IMR-90 (cell line): ENCODE data around the gene BOD1L1. TPM values are rescaled to one million over a fixed set of nuclear protein-coding genes. Genes with fewer than 3 reads are reported as not detected.

Source experiments
- ATAC-seq: fragments of 200-7000 bp; cut with Tn5 transposase; 2 replicates; pipeline ENCODE4 v1.9.1; 2020; ENCODE audit warnings: low read depth, mild to moderate bottlenecking, moderate library complexity
- BruUV-seq: library from RNA; stranded (reverse); fragments of 400-500 nt; replicated peaks from 2 replicates; lab custom pipeline; 2021; lab: Mats Ljungman, UMichigan
- CTCF ChIA-PET: fragments of 300-600 bp; formaldehyde crosslinking; extraction: SDS; loops from one replicate; lab custom pipeline; 2021; ENCODE audit warnings: antibody characterized with exemption; lab: Yijun Ruan, JAX
- POLR2A ChIA-PET: fragments of 300-600 bp; sonication (Branson Sonifier 250); formaldehyde crosslinking; loops from one replicate; lab custom pipeline; 2022; ENCODE audit warnings: antibody characterized with exemption; ENCODE audit not compliant: unreplicated experiment; lab: Charles Lee
- DNase-seq: peaks from one replicate; pipeline ENCODE4 v3.0.0; 2013
- H2AFZ ChIP-seq: replicated peaks from 2 replicates; pipeline ENCODE3; 2013; ENCODE audit warnings: low read length, mild to moderate bottlenecking; ENCODE audit not compliant: poor library complexity
- H2AK5ac ChIP-seq: 2 replicates; pipeline ENCODE4 v1.6.1; 2013; ENCODE audit warnings: low read depth, low read length, inconsistent platforms
- H2AK9ac ChIP-seq: replicated peaks from 2 replicates; pipeline ENCODE3; 2013; ENCODE audit warnings: mild to moderate bottlenecking, low read depth, low read length, moderate library complexity; ENCODE audit not compliant: poor library complexity
- H2BK120ac ChIP-seq: 2 replicates; pipeline ENCODE4 v1.6.1; 2013; ENCODE audit warnings: low read depth, low read length, inconsistent platforms
- H2BK15ac ChIP-seq: 3 replicates; pipeline ENCODE4 v1.6.1; 2013; ENCODE audit warnings: low read depth, low read length, inconsistent platforms
- H2BK20ac ChIP-seq: 2 replicates; pipeline ENCODE4 v1.6.1; 2013; ENCODE audit warnings: low read depth, mild to moderate bottlenecking, inconsistent platforms, low read length, moderate library complexity
- H2BK5ac ChIP-seq: 2 replicates; pipeline ENCODE4 v1.6.1; 2013; ENCODE audit warnings: mild to moderate bottlenecking, low read depth, low read length, inconsistent platforms; ENCODE audit not compliant: poor library complexity, severe bottlenecking
- H3K14ac ChIP-seq: replicated peaks from 2 replicates; pipeline ENCODE4 v1.6.1; 2013; ENCODE audit warnings: low read depth, low read length, inconsistent platforms
- H3K18ac ChIP-seq: 2 replicates; pipeline ENCODE4 v1.6.1; 2013; ENCODE audit warnings: low read depth, low read length, control low read depth
- H3K23ac ChIP-seq: 2 replicates; pipeline ENCODE4 v1.6.1; 2013; ENCODE audit warnings: low read depth, low read length, inconsistent platforms
- H3K27ac ChIP-seq: 2 replicates; pipeline ENCODE4 v1.5.1; 2013; ENCODE audit warnings: mild to moderate bottlenecking, control low read depth, low read length; ENCODE audit not compliant: insufficient read depth
- H3K27me3 ChIP-seq: 2 replicates; pipeline ENCODE4 v1.6.1; 2013; ENCODE audit warnings: low read length; ENCODE audit not compliant: control insufficient read depth, insufficient read depth
- H3K36me3 ChIP-seq: 2 replicates; pipeline ENCODE4 v1.6.1; 2013; ENCODE audit warnings: low read length, mixed read lengths; ENCODE audit not compliant: control insufficient read depth, insufficient read depth
- H3K4ac ChIP-seq: 2 replicates; pipeline ENCODE4 v1.6.1; 2013; ENCODE audit warnings: low read depth, low read length, inconsistent platforms
- H3K4me1 ChIP-seq: 2 replicates; pipeline ENCODE4 v1.6.1; 2013; ENCODE audit warnings: low read length, mixed read lengths; ENCODE audit not compliant: control insufficient read depth, insufficient read depth
- H3K4me2 ChIP-seq: 2 replicates; pipeline ENCODE4 v1.6.1; 2013; ENCODE audit warnings: low read depth, mild to moderate bottlenecking, control low read depth, low read length, moderate library complexity
- H3K4me3 ChIP-seq: 2 replicates; pipeline ENCODE4 v1.5.1; 2013; ENCODE audit warnings: low read depth, mild to moderate bottlenecking, control low read depth, low read length, moderate library complexity; ENCODE audit not compliant: insufficient read depth
- H3K56ac ChIP-seq: 2 replicates; pipeline ENCODE4 v1.6.1; 2013; ENCODE audit warnings: low read length, inconsistent platforms; ENCODE audit not compliant: insufficient read depth; ENCODE audit errors: extremely low read depth
- H3K79me1 ChIP-seq, 2 experiments: 2 replicates each; pipeline ENCODE4 v1.6.1; 2013; ENCODE audit warnings: low read length in 2 of 2, inconsistent platforms in 1 of 2, low read depth in 1 of 2
- H3K9ac ChIP-seq: 2 replicates; pipeline ENCODE4 v1.6.1; 2013; ENCODE audit warnings: low read depth, low read length, control low read depth
- H3K9me1 ChIP-seq: 2 replicates; pipeline ENCODE4 v1.6.1; 2013; ENCODE audit warnings: low read length, inconsistent platforms; ENCODE audit not compliant: insufficient read depth
- H3K9me3 ChIP-seq: 2 replicates; pipeline ENCODE4 v1.6.1; 2013; ENCODE audit warnings: low read length; ENCODE audit not compliant: control insufficient read depth, insufficient read depth
- H4K20me1 ChIP-seq: 2 replicates; pipeline ENCODE4 v1.6.1; 2013; ENCODE audit warnings: low read length, inconsistent platforms; ENCODE audit not compliant: insufficient read depth
- H4K5ac ChIP-seq: 2 replicates; pipeline ENCODE4 v1.6.1; 2013; ENCODE audit warnings: mild to moderate bottlenecking, low read depth, low read length, control low read depth
- H4K8ac ChIP-seq, 2 experiments: 2 replicates each; pipeline ENCODE4 v1.6.1; 2013; ENCODE audit warnings: low read depth in 2 of 2, low read length in 2 of 2, control low read depth in 1 of 2, inconsistent platforms in 1 of 2
- H4K91ac ChIP-seq: 2 replicates; pipeline ENCODE4 v1.6.1; 2013; ENCODE audit warnings: low read depth, low read length, inconsistent platforms; ENCODE audit not compliant: insufficient read depth
- WGBS, 2 experiments: methylation state at CpG; one replicate each; pipeline versions ENCODE4 v1.1.5 to v1.1.7; 2013; ENCODE audit warnings: missing lambda C conversion rate in 2 of 2; ENCODE audit not compliant: insufficient read length in 1 of 2; ENCODE audit errors: extremely low coverage in 2 of 2; 5-methylcytosine and 5-hydroxymethylcytosine counted together
- dilution Hi-C: fragments of 300-500 bp; cut with HindIII; formaldehyde crosslinking; loops from one replicate; pipeline ENCODE4 v1.14.3; 2018; ENCODE audit warnings: low sequenced_read_pairs; ENCODE audit not compliant: unreplicated experiment
- in situ Hi-C: fragments of 300-500 bp; cut with MboI; formaldehyde crosslinking; loops from 3 replicates; pipeline ENCODE4 v1.14.3; 2019; ENCODE audit warnings: low sequenced_read_pairs, inconsistent platforms, mixed read lengths
- intact Hi-C: fragments of 100-400 bp; cut with micrococcal nuclease; formaldehyde crosslinking; loops from 2 replicates; pipeline ENCODE4 v1.10.0; 2022
- polyA plus RNA-seq, 3 experiments: library from polyadenylated mRNA; depleted of rRNA; stranded (reverse); fragments of >200 nt; gene quantifications; 2 replicates each; pipeline ENCODE4 v1.2.3, GENCODE V29; 2012; ENCODE audit warnings: low replicate concordance in 1 of 3
- total RNA-seq: library from RNA; depleted of rRNA; stranded (reverse); fragments of >200 nt; gene quantifications from 2 replicates; pipeline ENCODE4 v1.2.3, GENCODE V29; 2012
- TF ChIP-seq, protein P1 (sequence below): conservative IDR thresholded peaks from 2 replicates; pipeline ENCODE4 v1.5.1; 2012; ENCODE audit warnings: mild to moderate bottlenecking, low read depth, low read length, improper control_type of control experiment

BOD1L1 gene
- total and polyA plus RNA-seq, 2 of the 4 experiments (the other 2 are of a cell fraction), result 13.5 to 26.9 TPM

DNA sequence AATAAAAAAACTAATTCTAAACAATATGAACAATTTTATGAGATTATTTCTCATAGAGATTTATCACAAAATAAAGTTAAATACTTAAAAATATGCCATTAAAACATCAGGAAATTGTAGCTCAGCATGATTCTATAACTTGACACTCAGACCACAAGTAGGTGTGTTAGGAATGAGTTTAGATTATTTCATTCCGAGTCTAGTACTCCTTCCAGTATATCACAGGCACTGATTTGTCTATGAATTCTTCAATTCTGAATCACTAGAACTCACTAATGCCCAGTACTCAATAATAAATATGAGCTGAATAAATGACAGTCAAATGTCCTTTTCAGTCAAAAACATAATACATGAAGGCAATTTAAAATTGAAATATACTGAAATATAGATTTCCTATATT lies 22.2 kb downstream of the BOD1L1 start:
- dilution Hi-C loops, result no loop called here
- no peaks in the 10 kb centered on the region for H4K20me1 ChIP-seq
- ChIA-PET CTCF (interaction anchor here (0.6 kb wide), 1 partner anchor 15 kb away, joined by 3 read pairs; no protein-coding TSS in a partner anchor), POLR2A (no interaction called here)
- H2BK5ac ChIP-seq, result no peak overlapping the region
- no peak overlapping the region for H3K4ac ChIP-seq
- intact Hi-C loops, result loop anchor here (5.0 kb wide), 1 partner anchor 33 kb away; no protein-coding TSS in a partner anchor
- H4K91ac ChIP-seq, result no peak overlapping the region
- no peaks in the 10 kb centered on the region for H3K9me3 ChIP-seq
- peak; percentile 50 for DNase-seq
- H2AFZ ChIP-seq, result no peak overlapping the region
- H2BK20ac ChIP-seq, result no peak overlapping the region
- in situ Hi-C loops, result no loop called here
- peaks cover 0 to 4% of the 10 kb centered on the region in 2 experiments; a peak in 1 of 4 replicates for H3K79me1 ChIP-seq
- H3K36me3 ChIP-seq, result peaks cover 28% of the 10 kb centered on the region
- no peak overlapping the region for H3K23ac ChIP-seq
- H2AK5ac ChIP-seq, result no peak overlapping the region
- no peak overlapping the region for H4K5ac ChIP-seq
- no peak overlapping the region for H2AK9ac ChIP-seq
- H4K8ac ChIP-seq, result no peak overlapping the region
- H3K4me2 ChIP-seq, result no peak overlapping the region
- no peak overlapping the region for H3K56ac ChIP-seq
- peak; percentile 81 for ATAC-seq
- no peaks in the 10 kb centered on the region for H3K4me1 ChIP-seq
- no peak overlapping the region for H2BK120ac ChIP-seq
- BruUV-seq, result no TSS peak
- no peaks in the 10 kb centered on the region for H3K27me3 ChIP-seq
- H3K18ac ChIP-seq, result no peak overlapping the region
- no peak overlapping the region for H3K9ac ChIP-seq
- H3K4me3 ChIP-seq, result no peak overlapping the region
- WGBS, 2 experiments, result no CpG with 5 or more reads among the region's 1 CpG
- H3K27ac ChIP-seq, result no peak overlapping the region
- TF ChIP-seq, protein P1, sequence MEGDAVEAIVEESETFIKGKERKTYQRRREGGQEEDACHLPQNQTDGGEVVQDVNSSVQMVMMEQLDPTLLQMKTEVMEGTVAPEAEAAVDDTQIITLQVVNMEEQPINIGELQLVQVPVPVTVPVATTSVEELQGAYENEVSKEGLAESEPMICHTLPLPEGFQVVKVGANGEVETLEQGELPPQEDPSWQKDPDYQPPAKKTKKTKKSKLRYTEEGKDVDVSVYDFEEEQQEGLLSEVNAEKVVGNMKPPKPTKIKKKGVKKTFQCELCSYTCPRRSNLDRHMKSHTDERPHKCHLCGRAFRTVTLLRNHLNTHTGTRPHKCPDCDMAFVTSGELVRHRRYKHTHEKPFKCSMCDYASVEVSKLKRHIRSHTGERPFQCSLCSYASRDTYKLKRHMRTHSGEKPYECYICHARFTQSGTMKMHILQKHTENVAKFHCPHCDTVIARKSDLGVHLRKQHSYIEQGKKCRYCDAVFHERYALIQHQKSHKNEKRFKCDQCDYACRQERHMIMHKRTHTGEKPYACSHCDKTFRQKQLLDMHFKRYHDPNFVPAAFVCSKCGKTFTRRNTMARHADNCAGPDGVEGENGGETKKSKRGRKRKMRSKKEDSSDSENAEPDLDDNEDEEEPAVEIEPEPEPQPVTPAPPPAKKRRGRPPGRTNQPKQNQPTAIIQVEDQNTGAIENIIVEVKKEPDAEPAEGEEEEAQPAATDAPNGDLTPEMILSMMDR, result no peak
- no peak overlapping the region for H3K14ac ChIP-seq
- H3K9me1 ChIP-seq, result no peaks in the 10 kb centered on the region
- H2BK15ac ChIP-seq, result no peak overlapping the region
